WTC11 (cell line): Measurements from ENCODE around the gene POFUT2. TPM values are rescaled to one million over a fixed set of nuclear protein-coding genes. Genes with fewer than 3 reads are reported as not detected.

Experiments
- ATAC-seq: fragments of 200-7000 bp; cut with Tn5 transposase; 2 replicates; pipeline ENCODE4 v1.10.0; 2021; ENCODE audit warnings: mild to moderate bottlenecking, moderate library complexity
- CTCF ChIA-PET: fragments of 300-600 bp; sonication (Branson Sonifier 250); formaldehyde crosslinking; loops from one replicate; lab custom pipeline; 2021; ENCODE audit warnings: antibody characterized with exemption; lab: Charles Lee
- POLR2A ChIA-PET: fragments of 350-600 bp; sonication (Branson Sonifier 250); formaldehyde crosslinking; loops from one replicate; lab custom pipeline; 2021; ENCODE audit warnings: antibody characterized with exemption; lab: Charles Lee
- DNase-seq: peaks from one replicate; pipeline ENCODE4 v3.0.0; 2021; ENCODE audit warnings: low spot score
- H3K27ac Mint-ChIP-seq: 2 replicates; pipeline ENCODE4 v1.8.0; 2021; ENCODE audit warnings: mixed read lengths
- H3K27me3 Mint-ChIP-seq: 2 replicates; pipeline ENCODE4 v1.8.0; 2021; ENCODE audit warnings: low read depth, mild to moderate bottlenecking, moderate library complexity, mixed read lengths
- H3K36me3 Mint-ChIP-seq: 2 replicates; pipeline ENCODE4 v1.8.0; 2021; ENCODE audit warnings: mixed read lengths
- H3K4me1 Mint-ChIP-seq: 2 replicates; pipeline ENCODE4 v1.8.0; 2022; ENCODE audit warnings: mixed read lengths
- H3K4me3 Mint-ChIP-seq: 2 replicates; pipeline ENCODE4 v1.8.0; 2021; ENCODE audit warnings: mild to moderate bottlenecking, moderate library complexity, mixed read lengths
- H3K9me3 Mint-ChIP-seq: 2 replicates; pipeline ENCODE4 v1.8.0; 2021; ENCODE audit warnings: mixed read lengths
- CBFB ChIP-seq: sonication (generic); formaldehyde crosslinking; IDR thresholded peaks from 2 replicates; pipeline ENCODE4 v1.8.1; 2022; ENCODE audit warnings: mild to moderate bottlenecking, low read depth, missing genetic modification reagents
- ELF4 ChIP-seq: sonication (generic); formaldehyde crosslinking; IDR thresholded peaks from 2 replicates; pipeline ENCODE4 v1.8.1; 2022; ENCODE audit warnings: low read depth, mild to moderate bottlenecking, moderate library complexity, missing genetic modification reagents
- GRHL2 ChIP-seq: fragments of 250-450 bp; sonication (Bioruptor Pico); IDR thresholded peaks from 2 replicates; pipeline ENCODE4 v1.8.0; 2022; ENCODE audit warnings: mild to moderate bottlenecking, moderate library complexity; ENCODE audit not compliant: insufficient replicate concordance, severe bottlenecking
- NR1H2 ChIP-seq: sonication (generic); formaldehyde crosslinking; IDR thresholded peaks from 2 replicates; pipeline ENCODE4 v1.9.0; 2021; ENCODE audit warnings: mild to moderate bottlenecking, moderate library complexity, missing genetic modification reagents
- OVOL2 ChIP-seq: fragments of 250-450 bp; sonication (Bioruptor Pico); IDR thresholded peaks from 2 replicates; pipeline ENCODE4 v1.9.0; 2021; ENCODE audit warnings: mild to moderate bottlenecking, borderline replicate concordance
- PRRX2 ChIP-seq: fragments of 250-450 bp; sonication (Bioruptor Pico); IDR thresholded peaks from 2 replicates; pipeline ENCODE4 v1.8.0; 2021; ENCODE audit warnings: mild to moderate bottlenecking
- ZNF532 ChIP-seq: fragments of 250-450 bp; sonication (Bioruptor Pico); IDR thresholded peaks from 2 replicates; pipeline ENCODE4 v1.9.0; 2021; ENCODE audit warnings: mild to moderate bottlenecking, borderline replicate concordance
- total RNA-seq: library from RNA; stranded (reverse); gene quantifications from 3 replicates; pipeline ENCODE4 v1.2.3, GENCODE V29; 2021
- TF ChIP-seq, protein P1 (sequence below): sonication (generic); formaldehyde crosslinking; IDR thresholded peaks from 2 replicates; pipeline ENCODE4 v1.8.1; 2023; ENCODE audit warnings: mild to moderate bottlenecking, moderate library complexity, missing genetic modification reagents
- TF ChIP-seq, protein P2 (sequence below): sonication (generic); formaldehyde crosslinking; IDR thresholded peaks from 2 replicates; pipeline ENCODE4 v1.8.0; 2023; ENCODE audit warnings: missing genetic modification reagents, mild to moderate bottlenecking, borderline replicate concordance
- TF ChIP-seq, protein P3 (sequence below): sonication (generic); formaldehyde crosslinking; conservative IDR thresholded peaks from 2 replicates; pipeline ENCODE4 v1.8.1; 2023; ENCODE audit warnings: mild to moderate bottlenecking, low read depth, missing genetic modification reagents, moderate library complexity

Gene POFUT2
- total RNA-seq, 1 experiment from 2014 or later: 39.7 TPM

DNA sequence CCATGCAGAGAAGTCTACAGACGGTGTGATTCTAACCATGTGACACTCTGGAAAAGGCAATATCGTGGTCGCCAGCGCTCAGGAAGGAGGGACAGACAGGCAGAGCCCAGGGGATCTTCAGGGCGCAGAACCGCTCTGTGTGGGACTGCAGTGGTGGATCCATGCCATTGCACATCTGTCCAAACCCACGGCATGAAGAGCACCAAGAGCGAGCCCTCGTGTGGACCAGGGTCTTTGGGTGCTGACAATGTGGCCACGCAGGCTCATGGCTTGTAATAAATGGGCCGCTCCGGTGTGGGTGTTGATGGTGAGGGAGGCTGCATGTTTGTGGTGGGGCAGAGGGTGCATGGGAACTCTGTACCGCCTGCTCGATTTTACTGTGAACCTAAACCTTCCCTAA lies 25.3 kb upstream of the POFUT2 start (continued):
- no peak for TF ChIP-seq ZNF532
- no peak for TF ChIP-seq ELF4 (CRISPR knock-in tag)
- TF ChIP-seq OVOL2 (CRISPR knock-in tag): no peak
- TF ChIP-seq, protein P1, sequence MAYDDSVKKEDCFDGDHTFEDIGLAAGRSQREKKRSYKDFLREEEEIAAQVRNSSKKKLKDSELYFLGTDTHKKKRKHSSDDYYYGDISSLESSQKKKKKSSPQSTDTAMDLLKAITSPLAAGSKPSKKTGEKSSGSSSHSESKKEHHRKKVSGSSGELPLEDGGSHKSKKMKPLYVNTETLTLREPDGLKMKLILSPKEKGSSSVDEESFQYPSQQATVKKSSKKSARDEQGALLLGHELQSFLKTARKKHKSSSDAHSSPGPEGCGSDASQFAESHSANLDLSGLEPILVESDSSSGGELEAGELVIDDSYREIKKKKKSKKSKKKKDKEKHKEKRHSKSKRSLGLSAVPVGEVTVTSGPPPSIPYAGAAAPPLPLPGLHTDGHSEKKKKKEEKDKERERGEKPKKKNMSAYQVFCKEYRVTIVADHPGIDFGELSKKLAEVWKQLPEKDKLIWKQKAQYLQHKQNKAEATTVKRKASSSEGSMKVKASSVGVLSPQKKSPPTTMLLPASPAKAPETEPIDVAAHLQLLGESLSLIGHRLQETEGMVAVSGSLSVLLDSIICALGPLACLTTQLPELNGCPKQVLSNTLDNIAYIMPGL (CRISPR knock-in tag): no peak
- TF ChIP-seq GRHL2: no peak
- TF ChIP-seq, protein P2, sequence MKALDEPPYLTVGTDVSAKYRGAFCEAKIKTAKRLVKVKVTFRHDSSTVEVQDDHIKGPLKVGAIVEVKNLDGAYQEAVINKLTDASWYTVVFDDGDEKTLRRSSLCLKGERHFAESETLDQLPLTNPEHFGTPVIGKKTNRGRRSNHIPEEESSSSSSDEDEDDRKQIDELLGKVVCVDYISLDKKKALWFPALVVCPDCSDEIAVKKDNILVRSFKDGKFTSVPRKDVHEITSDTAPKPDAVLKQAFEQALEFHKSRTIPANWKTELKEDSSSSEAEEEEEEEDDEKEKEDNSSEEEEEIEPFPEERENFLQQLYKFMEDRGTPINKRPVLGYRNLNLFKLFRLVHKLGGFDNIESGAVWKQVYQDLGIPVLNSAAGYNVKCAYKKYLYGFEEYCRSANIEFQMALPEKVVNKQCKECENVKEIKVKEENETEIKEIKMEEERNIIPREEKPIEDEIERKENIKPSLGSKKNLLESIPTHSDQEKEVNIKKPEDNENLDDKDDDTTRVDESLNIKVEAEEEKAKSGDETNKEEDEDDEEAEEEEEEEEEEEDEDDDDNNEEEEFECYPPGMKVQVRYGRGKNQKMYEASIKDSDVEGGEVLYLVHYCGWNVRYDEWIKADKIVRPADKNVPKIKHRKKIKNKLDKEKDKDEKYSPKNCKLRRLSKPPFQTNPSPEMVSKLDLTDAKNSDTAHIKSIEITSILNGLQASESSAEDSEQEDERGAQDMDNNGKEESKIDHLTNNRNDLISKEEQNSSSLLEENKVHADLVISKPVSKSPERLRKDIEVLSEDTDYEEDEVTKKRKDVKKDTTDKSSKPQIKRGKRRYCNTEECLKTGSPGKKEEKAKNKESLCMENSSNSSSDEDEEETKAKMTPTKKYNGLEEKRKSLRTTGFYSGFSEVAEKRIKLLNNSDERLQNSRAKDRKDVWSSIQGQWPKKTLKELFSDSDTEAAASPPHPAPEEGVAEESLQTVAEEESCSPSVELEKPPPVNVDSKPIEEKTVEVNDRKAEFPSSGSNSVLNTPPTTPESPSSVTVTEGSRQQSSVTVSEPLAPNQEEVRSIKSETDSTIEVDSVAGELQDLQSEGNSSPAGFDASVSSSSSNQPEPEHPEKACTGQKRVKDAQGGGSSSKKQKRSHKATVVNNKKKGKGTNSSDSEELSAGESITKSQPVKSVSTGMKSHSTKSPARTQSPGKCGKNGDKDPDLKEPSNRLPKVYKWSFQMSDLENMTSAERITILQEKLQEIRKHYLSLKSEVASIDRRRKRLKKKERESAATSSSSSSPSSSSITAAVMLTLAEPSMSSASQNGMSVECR: no peak
- TF ChIP-seq, protein P3, sequence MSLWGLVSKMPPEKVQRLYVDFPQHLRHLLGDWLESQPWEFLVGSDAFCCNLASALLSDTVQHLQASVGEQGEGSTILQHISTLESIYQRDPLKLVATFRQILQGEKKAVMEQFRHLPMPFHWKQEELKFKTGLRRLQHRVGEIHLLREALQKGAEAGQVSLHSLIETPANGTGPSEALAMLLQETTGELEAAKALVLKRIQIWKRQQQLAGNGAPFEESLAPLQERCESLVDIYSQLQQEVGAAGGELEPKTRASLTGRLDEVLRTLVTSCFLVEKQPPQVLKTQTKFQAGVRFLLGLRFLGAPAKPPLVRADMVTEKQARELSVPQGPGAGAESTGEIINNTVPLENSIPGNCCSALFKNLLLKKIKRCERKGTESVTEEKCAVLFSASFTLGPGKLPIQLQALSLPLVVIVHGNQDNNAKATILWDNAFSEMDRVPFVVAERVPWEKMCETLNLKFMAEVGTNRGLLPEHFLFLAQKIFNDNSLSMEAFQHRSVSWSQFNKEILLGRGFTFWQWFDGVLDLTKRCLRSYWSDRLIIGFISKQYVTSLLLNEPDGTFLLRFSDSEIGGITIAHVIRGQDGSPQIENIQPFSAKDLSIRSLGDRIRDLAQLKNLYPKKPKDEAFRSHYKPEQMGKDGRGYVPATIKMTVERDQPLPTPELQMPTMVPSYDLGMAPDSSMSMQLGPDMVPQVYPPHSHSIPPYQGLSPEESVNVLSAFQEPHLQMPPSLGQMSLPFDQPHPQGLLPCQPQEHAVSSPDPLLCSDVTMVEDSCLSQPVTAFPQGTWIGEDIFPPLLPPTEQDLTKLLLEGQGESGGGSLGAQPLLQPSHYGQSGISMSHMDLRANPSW (CRISPR knock-in tag): no peak

DNA sequence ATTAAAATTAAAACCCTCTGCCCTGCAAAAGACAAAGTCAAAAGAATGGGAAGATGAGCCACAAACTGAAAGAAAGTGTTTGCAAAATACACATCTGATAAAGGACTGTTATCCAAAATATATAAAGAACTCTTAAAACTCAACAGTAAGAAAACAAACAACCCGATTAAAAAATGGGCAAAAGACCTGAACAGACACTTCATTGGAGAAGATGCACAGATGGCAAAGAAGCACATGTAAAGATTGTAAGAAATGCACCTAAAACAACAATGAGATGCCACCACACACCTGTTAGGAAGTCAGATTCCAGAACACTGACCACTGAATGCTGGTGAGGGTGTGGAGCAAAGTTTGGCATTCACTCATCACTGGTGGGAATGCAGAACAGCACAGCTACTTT lies 24.6 kb upstream of the POFUT2 start:
- TF ChIP-seq NR1H2 (CRISPR knock-in tag): no peak
- ATAC-seq (no peak), DNase-seq (no peak)
- CTCF ChIA-PET: no interaction called here
- Mint-ChIP-seq H3K4me3 (no peak overlapping the region), H3K9me3 (peaks cover 12% of the 10 kb centered on the region), H3K4me1 (peaks cover 6% of the 10 kb centered on the region; the same call in 1 of the 2 replicates), H3K36me3 (no peaks in the 10 kb centered on the region), H3K27me3 (peaks cover 9% of the 10 kb centered on the region), H3K27ac (no peak overlapping the region)
- POLR2A ChIA-PET: no interaction called here

DNA sequence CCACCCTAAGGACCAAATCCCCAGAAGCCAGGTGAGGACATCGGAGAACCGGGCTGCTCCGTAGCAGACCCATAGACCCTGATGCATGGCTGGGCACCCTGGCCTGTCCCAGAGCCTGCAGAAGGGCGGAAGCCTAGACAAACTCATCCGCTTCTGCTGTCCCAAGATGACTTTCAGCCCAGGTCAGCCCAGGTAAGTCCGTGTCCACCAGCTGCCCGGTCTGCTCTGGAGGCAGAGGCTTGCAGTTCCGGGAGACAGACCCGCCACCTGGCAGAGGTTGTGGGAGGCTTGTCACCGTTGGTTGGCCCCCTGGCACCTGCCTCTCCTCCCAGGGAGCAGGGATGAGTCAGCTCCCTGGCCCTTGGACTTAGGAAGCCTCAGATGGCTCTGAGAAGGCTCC lies 22.8 kb upstream of the POFUT2 start:
- Mint-ChIP-seq H3K27ac (no peak overlapping the region), H3K4me1 (peaks cover 6% of the 10 kb centered on the region; the same call in 1 of the 2 replicates), H3K9me3 (peaks cover 12% of the 10 kb centered on the region), H3K36me3 (no peaks in the 10 kb centered on the region), H3K4me3 (no peak overlapping the region)
- ChIA-PET CTCF (interaction anchor here (1.0 to 2.2 kb wide), 2 partner anchors 129 to 170 kb away, joined by 3 to 16 read pairs; no protein-coding TSS in a partner anchor), POLR2A (no interaction called here)
- DNase-seq (peak; percentile 6), ATAC-seq (no peak)
- TF ChIP-seq PRRX2 (CRISPR knock-in tag) (no peak), CBFB (CRISPR knock-in tag) (no peak)
- TF ChIP-seq, all 79 proteins: peak for 0
- peaks cover 9% of the 10 kb centered on the region for H3K27me3 Mint-ChIP-seq
